ENCODE results near the gene USP34.
"Not testable (repeated sequence)": the region's sequence is repeated elsewhere in the genome, so short reads cannot be mapped to it uniquely, and the experiment has no call there.

Gene USP34

DNA sequence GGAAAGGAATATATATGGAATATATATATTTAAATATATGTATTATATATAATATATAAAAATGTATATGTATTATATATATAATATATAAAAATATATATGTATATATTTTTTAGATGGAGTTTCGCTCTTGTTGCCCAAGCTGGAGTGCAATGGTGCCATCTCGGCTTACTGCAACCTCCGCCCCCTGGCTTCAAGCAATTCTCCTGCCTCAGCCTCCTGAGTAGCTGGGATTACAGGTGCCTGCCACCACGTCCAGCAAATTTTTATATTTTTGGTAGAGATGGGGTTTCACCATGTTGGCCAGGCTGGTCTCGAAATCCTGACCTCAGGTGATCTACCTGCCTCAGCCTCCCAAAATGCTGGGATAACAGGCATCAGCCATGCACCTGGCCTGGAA is 322.8 kb downstream of the USP34 start:
- not testable (repeated sequence) for DNase-seq (ENCODE audit: low read depth)

DNA sequence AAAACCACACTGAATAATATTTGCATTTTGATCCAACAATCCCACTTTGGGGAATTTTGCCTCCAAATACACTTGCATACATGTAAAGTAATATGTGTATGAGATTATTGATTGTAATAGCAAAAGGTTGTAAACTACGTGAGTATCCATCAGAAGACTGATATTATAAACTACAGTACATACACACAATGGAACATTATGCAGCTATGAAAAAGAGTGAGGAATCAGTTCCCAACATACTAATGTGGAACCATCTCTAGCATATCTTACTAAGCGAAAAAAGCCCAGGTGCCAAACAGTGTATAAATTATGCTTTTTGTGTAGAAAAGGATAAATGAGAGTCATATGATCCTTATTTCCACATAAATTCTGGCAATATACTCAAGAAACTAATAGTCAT is 324.9 kb downstream of the USP34 start:
- DNase-seq (ENCODE audit: low read depth): no peak

DNA sequence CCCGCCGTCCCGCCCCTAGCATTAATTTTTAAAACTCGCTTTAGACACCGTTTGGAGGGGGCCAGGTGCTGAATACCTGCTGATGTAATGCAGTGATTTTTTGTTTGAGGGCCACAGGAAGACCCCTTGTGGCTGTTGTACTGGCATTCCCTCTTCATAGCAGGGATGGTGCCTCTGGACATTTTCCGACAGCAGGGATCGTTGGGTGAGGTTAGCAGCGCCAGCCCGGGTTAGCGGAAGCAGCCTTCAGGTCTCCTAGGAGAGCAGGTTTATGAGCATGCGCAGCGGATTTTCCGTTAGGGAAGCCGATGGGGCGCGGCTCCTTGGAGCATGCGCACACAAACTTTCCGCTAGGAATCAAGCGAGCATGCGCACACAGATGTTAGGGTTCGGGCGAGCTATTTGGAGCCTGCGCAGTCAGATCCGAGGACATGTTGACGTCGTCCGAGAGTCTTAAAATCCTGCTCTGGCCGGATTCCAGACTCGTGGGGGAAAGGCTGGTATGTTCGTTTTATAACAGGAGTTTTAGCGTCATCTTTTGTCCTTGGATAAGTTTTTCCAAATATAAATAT is 326.1 kb downstream of the USP34 start:
- DNase-seq (ENCODE audit: low read depth): peak; percentile 93

DNA sequence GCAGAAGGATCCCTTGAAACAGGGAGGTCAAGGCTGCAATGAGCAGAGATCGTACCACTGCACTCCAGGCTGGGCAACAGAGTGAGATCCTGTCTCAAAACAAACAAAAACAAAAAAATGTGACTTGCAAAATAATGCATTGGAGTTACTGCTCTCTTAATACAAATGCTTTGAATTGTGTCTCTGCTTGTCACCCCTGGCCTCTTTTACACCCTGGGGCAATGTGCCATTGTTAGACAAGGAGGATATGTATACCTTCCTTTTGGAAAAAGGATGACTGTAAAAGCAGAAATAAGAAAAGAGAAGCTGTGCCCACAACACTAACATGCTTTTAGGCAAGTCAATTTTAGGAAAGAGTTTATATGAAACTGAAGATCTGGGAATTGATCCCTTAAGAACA is 329.7 kb downstream of the USP34 start:
- no peak for DNase-seq (ENCODE audit: low read depth)

DNA sequence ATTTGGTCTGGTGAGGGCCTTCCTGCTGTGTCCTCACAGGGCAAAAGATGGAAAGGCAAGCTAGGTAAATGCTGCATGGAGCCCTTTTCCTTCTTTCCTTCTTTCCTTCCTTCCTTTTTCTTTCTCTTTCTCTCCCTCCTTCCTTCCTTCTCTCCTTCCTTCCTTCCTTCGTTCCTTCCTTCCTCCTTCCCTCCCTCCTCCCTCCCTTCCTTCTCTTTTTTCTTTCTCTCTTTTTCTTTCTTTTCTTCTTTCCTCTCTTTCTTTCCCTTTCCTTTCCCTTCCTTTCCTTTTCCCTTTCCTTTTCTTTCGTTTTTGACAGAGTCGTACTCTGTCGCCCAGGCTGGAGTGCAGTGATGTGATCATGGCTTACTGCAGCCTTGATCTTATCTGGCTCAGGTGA is 332.0 kb downstream of the USP34 start:
- no peak for DNase-seq (ENCODE audit: low read depth)

All from activated T-cell treated with anti-CD3 and anti-CD28 coated beads for 24 hours (primary cell).